Tongue (tissue), 2 donors: Measurements from ENCODE around the gene HK2. TPM values are rescaled to one million over a fixed set of nuclear protein-coding genes. Genes with fewer than 3 reads are reported as not detected.
"Not testable (repeated sequence)": the region's sequence is repeated elsewhere in the genome, so short reads cannot be mapped to it uniquely, and the experiment has no call there.

Experiments used
- DNase-seq: peaks from one replicate; pipeline ENCODE4 v3.0.0-alpha.2; 2015
- total RNA-seq: library from RNA; depleted of rRNA; stranded (reverse); fragments of >200 nt; gene quantifications from one replicate; pipeline ENCODE4 v1.2.3, GENCODE V29; 2014

The HK2 gene
- total RNA-seq, 1 donor from 2014 or later = 68.1 TPM

- DNase-seq = no peak
Observed at GRCh38 chr2:74877376-74877775, 43.4 kb downstream of the HK2 start.

GRCh38 chr2:74877781-74878433 lies 44.0 kb downstream of the HK2 start:
- no peak for DNase-seq

GRCh38 chr2:74878551-74878950 lies 44.6 kb downstream of the HK2 start:
- no peak for DNase-seq

- no peak for DNase-seq
Observed at GRCh38 chr2:74880054-74880728, 46.3 kb downstream of the HK2 start.

- no peak for DNase-seq
Observed at GRCh38 chr2:74881176-74881575, 47.2 kb downstream of the HK2 start.

DNA sequence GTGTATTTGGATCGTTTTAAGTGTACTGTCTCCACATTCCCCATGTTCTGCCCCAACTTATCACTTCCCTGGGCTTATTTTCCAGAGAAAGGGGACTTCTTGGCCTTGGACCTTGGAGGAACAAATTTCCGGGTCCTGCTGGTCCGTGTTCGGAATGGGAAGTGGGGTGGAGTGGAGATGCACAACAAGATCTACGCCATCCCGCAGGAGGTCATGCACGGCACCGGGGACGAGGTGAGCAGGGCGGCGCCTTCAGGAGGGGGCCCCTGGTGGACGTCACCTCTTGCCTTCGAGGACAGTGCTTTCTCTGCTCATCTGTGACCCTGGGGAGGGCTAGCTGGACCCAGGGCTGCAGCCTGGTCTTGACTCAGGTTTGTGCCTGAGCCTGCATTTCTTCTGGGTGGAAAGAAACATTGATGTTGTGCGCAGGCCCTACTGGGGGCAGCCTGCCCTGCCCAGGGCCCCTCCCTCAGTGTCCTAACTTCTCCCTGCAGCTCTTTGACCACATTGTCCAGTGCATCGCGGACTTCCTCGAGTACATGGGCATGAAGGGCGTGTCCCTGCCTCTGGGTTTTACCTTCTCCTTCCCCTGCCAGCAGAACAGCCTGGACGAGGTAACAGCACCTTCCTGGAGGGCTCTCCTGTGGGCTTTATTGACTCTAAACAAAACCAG lies 47.8 kb downstream of the HK2 start:
- no peak for DNase-seq

- no peak for DNase-seq
Observed at GRCh38 chr2:74882299-74882687, 48.4 kb downstream of the HK2 start.

- no peak for DNase-seq
Observed at GRCh38 chr2:74883011-74883410, 49.1 kb downstream of the HK2 start.

GRCh38 chr2:74884118-74884762 lies 50.3 kb downstream of the HK2 start:
- DNase-seq = no peak

- DNase-seq = no peak
Observed at GRCh38 chr2:74884866-74885265, 50.9 kb downstream of the HK2 start.

- DNase-seq = no peak
Observed at GRCh38 chr2:74886251-74886650, 52.3 kb downstream of the HK2 start.

DNA sequence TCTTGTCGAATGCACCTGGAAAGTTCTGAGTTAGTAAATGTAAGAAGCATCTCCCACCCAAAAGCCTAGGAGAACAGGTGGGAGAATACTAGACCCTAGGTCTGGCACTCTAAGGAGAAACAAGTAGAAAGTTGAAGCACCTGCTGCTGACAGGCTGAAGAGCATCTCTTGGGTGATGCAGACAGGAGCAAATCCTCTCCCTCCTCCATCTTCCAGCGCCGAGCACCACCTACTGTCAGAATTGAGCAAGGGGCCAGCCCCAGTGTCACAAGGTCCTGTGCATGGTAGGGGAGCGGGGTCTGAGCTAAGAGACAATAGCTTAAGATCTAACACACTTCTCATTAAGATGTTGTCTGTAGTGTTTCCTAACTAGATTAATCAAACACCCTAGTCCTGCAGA lies 52.9 kb downstream of the HK2 start:
- no peak for DNase-seq

DNA sequence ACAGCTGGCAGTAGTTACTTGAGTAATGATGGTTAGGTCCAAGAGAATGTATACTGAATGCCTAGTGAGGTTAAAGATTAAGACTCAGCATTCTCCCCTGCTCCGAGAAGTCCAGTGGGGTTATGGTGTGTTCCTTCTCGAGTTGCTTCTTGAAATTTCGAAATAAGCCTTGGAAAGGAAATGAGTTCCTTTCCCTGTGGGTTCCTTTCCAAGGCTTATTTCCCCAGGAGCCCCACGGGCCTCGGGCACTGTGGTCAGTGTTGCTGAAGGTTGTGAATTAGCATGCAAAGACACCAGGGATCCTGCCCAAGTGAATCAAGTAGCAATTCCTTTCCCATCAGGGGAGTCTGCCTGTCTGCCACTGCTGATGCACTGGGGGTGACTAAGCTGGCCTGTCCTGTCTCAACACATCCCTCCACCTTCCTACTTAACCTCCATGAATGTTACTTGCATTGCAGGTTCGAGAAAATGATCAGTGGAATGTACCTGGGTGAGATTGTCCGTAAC lies 53.6 kb downstream of the HK2 start:
- no peak for DNase-seq

GRCh38 chr2:74887960-74888700 lies 54.2 kb downstream of the HK2 start:
- DNase-seq = no peak

- DNase-seq = no peak
Observed at GRCh38 chr2:74889159-74889558, 55.2 kb downstream of the HK2 start.

DNA sequence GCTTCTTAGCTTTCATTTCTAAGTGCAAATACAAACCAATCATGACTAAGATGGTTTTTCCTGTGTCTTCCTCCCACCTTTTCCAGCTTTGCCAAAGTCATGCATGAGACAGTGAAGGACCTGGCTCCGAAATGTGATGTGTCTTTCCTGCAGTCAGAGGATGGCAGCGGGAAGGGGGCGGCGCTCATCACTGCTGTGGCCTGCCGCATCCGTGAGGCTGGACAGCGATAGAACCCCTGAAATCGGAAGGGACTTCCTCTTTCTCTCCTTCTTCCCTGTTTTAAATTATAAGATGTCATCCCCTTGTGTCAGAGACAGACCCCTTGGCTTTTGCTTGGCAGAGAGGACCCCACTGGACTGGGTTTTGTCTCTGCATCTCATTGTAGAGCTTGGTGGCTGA lies 56.8 kb downstream of the HK2 start:
- no peak for DNase-seq

- DNase-seq = no peak
Observed at GRCh38 chr2:74891136-74891764, 57.3 kb downstream of the HK2 start.

GRCh38 chr2:74891816-74892215 lies 57.9 kb downstream of the HK2 start:
- not testable (repeated sequence) for DNase-seq

DNA sequence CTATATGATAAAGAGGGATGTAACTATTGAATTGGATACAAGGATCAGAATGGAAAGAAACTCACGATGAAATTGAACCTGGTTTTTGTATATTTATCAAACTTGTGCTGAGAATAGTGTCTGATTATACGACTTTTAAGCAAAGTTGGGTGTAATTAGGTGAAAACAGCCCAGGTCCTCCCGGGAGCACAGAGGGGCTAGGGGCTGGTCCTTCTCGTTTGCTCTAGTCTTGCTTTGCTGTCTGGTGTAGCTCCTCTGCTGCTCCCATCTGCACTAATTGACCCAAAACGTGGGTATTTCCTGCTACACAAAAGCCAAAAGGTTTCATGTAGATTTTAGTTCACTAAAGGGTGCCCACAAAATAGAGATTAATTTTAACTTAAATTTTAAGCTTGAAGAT lies 58.7 kb downstream of the HK2 start:
- no peak for DNase-seq

- no peak for DNase-seq
Observed at GRCh38 chr2:74893332-74893731, 59.4 kb downstream of the HK2 start.

- no peak for DNase-seq
Observed at GRCh38 chr2:74894272-74894981, 60.5 kb downstream of the HK2 start.
